Measurements from ENCODE around the gene EZR.

EZR gene

GRCh38 chr6:158805698-158806377 lies 13.3 kb downstream of the EZR start:
- no peak for DNase-seq (ENCODE audit: low spot score)
- in situ Hi-C loops (cut with MboI; ENCODE audit: low pct_unique_long_range_greater_than_20kb, low sequenced_read_pairs, unreplicated experiment) = no loop called here
- TF ChIP-seq CTCF (IDR thresholded peaks at IDR 0.05; ENCODE audit: extremely low read depth, insufficient read depth, missing control alignments) = no peak

GRCh38 chr6:158804207-158804606 lies 15.0 kb downstream of the EZR start:
- no peak for DNase-seq (ENCODE audit: low spot score)
- no peak for TF ChIP-seq CTCF (IDR thresholded peaks at IDR 0.05; ENCODE audit: extremely low read depth, insufficient read depth, missing control alignments)
- in situ Hi-C loops (cut with MboI; ENCODE audit: low pct_unique_long_range_greater_than_20kb, low sequenced_read_pairs, unreplicated experiment) = no loop called here

- peak; percentile 45 for DNase-seq (ENCODE audit: low spot score)
- in situ Hi-C loops (cut with MboI; ENCODE audit: low pct_unique_long_range_greater_than_20kb, low sequenced_read_pairs, unreplicated experiment) = no loop called here
- no peak for TF ChIP-seq CTCF (IDR thresholded peaks at IDR 0.05; ENCODE audit: extremely low read depth, insufficient read depth, missing control alignments)
Observed at GRCh38 chr6:158803733-158804143, 15.4 kb downstream of the EZR start.

- TF ChIP-seq CTCF (IDR thresholded peaks at IDR 0.05; ENCODE audit: extremely low read depth, insufficient read depth, missing control alignments) = no peak
- in situ Hi-C loops (cut with MboI; ENCODE audit: low pct_unique_long_range_greater_than_20kb, low sequenced_read_pairs, unreplicated experiment) = no loop called here
- DNase-seq (ENCODE audit: low spot score) = no peak
Observed at GRCh38 chr6:158801655-158802294, 17.4 kb downstream of the EZR start.

- in situ Hi-C loops (cut with MboI; ENCODE audit: low pct_unique_long_range_greater_than_20kb, low sequenced_read_pairs, unreplicated experiment) = loop anchor here (10.0 kb wide), 1 partner anchor 176 kb away; no protein-coding TSS in a partner anchor
Observed at GRCh38 chr6:158799051-158799792, 19.9 kb downstream of the EZR start.

More at GRCh38 chr6:158799051-158799792, 19.9 kb downstream of the EZR start:
- no peak for TF ChIP-seq CTCF (IDR thresholded peaks at IDR 0.05; ENCODE audit: extremely low read depth, insufficient read depth, missing control alignments)
- DNase-seq (ENCODE audit: low spot score) = no peak
